HG03378 (cell line): ENCODE data around the gene SELENOI.
"Not testable (repeated sequence)": the region's sequence is repeated elsewhere in the genome, so short reads cannot be mapped to it uniquely, and the experiment has no call there.

Experiments
- ATAC-seq: cut with Tn5 transposase; IDR thresholded peaks from one replicate; pipeline ENCODE4 v1.9.1; 2021; ENCODE audit warnings: mild to moderate bottlenecking, moderate library complexity; ENCODE audit not compliant: unreplicated experiment

The SELENOI gene

GRCh38 chr2:26345545-26346453 lies at the start of gene SELENOI:
Gene SELENOI, plus strand, starts transcription at chr2:26346143. Its CDS starts 90 bp downstream, at chr2:26346233.
- ATAC-seq: peak; percentile 92

DNA sequence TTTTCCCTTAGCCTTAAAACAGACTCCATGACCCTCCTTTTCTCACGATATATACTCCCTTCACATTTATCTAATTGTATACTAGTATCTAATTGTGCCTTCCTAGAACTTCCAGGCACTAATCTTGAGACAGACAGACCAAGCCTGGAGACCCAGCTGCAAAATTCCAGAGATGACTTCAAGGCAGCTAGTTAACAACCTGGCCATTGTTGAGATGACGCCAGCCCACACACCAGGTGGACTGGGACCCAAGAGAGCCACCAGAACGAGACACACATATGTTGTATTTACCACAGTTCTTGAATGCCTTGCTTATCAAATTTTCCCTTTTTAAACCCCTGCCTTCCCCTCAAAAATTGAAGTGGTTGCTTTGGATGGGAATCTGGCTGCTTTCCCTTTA lies 48.9 kb upstream of the SELENOI start:
- ATAC-seq: no peak

DNA sequence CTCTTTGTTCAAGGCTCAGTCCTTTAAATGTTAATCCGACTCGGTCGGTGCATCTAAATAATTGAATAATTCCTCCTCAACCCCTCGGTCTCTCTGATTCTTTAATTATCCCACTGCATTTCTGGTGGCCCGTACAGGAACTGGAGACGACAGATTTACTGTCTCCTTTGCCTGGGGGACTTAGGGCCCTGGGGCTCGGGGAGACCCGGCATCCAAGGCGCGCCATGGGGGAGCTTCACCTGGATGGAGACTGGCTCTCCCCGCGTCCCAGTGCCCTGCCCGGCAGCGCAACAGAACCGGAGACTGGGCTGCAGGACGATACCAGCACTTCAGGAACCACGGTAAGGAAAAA lies 47.7 kb upstream of the SELENOI start:
- ATAC-seq: no peak

GRCh38 chr2:26298638-26299393 lies 47.1 kb upstream of the SELENOI start:
- no peak for ATAC-seq

DNA sequence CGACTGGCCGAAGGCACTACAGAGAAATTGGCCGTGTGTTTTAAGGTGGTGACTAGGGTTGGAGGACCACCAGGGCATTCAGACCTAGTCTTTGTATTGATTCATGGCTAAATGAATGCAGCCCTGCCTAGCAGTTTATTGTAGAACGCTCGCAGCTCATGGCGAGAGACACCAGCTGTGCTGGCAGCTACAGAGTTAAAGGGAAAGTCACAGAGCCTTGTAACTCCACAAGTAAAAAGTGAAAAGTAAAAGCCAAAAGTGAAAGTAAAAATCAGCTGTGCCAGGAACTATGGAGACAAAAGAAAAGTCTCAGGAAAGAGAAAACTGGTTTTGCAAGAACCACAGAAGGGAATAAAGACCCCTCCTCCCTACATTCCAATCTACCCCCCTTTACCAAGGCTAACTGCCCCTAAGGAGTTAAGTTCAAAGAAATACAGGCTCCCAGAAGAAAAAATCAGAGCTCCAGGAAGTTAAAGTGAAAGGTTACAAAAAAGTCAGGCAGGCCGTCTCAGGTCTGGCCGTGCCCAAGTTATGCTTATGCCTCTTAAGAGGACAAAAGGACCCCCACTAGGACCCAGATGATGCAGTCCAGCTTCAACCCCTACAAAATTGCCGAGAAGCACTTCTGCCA lies 46.4 kb upstream of the SELENOI start:
- no peak for ATAC-seq

DNA sequence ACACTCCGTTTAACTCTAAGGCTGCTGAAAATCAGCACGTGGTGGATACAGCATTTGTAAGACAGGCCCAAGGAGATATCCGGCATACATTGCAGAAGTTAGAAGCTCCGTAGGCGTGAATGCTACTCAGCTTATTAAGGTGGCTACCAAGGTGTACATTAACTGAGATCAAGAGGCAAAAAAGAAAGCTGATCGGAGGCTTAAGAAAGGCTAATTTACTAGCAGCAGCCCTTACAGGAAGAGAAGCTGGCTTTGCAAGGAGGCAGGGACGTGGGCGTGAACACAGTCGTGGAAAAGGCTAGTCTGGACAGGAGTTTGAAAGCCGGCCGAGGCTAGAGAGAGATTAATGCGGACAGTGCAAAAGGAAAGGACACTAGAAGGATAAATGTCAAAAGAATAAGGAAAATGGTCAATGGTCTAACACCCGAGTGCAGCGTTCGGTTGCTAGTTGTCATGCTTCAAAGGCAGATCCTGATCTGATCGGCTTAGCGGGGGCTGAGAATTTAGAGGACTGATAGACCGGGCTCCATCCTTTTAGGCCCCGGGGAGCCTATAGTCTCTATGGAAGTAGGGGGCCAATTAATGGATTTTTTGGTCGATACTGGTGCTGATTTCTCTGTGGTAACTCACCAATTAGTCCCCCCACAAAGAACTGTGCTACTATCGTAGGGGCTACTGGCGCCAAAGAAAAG lies 45.6 kb upstream of the SELENOI start:
- no peak for ATAC-seq

DNA sequence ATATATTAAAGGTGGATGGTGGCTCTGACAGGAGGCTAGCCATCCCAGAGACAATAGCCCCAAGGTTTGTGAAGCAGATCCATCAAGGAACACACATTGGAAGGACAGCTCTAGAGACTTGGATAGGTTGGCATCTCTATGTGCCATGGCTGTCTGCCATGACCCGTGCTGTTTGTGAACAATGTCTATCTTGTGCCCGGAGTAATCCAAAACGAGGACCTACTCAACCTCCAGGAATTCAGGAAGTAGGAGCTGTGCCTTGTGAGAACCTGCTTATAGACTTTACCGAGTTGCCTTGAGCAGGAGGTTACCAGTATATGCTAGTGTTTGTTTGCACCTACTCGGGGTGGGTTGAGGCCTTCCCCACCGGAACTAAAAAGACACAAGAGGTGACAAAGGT lies 43.1 kb upstream of the SELENOI start:
- no peak for ATAC-seq

DNA sequence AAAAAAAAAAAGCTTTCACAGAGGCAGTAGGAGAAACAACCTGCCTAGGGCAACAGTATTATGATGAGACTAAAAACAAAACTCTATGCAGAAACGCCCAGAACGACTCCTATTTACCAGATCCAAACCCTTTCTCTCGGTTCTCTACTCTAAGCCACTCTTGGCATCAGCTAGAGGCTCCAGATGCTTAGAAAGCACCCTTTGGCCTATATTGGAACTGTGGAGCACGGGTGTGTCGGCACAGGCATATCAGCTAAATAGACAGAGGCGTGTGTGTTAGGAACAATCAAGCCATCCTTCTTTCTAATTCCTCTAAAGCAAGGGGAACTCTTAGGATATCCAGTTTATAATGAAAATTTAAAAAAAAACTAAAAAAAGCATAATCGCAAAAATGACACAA lies 40.8 kb upstream of the SELENOI start:
- not testable (repeated sequence) for ATAC-seq

GRCh38 chr2:26305540-26305939 lies 40.4 kb upstream of the SELENOI start:
- ATAC-seq: no peak

DNA sequence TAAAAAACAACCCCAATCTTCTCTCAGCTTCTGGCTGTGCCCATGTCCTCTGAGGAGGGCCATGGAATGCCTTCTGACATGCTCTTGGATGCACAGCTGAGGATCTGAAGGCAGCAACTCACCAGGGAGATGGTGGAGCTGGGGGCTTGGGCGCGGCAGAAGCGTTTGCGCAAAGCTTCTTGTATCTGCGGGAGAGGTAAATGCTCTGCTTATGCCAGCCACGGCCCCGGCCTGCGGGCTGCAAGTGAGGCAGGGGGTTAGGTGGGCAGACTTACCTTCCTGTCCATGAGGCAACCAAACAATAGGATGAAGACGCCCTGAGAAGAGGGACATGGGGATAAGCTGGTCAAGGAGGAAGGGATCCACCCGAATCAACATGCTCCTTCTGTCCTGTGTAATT lies 36.0 kb upstream of the SELENOI start:
- no peak for ATAC-seq

DNA sequence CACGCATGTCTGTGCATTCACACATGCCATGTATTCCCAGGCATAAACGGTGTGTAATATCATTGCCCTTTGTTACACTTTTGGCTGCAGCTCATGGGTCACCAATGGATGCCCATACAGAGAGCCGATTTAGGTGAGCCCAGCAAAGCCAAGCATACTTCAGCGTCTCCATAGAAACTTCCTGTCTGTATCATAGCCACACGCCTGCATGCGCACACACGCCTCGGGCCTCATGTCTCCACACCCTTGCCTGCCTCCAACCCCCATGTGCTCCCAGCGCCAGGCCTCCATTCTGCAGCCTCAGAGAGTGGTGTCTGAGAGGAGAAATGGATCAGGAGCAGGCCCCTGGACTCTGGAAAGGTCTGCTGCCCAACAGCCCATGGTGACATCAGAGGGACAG lies 33.5 kb upstream of the SELENOI start:
- ATAC-seq: no peak

GRCh38 chr2:26313446-26313845 lies 32.5 kb upstream of the SELENOI start:
- ATAC-seq: no peak

DNA sequence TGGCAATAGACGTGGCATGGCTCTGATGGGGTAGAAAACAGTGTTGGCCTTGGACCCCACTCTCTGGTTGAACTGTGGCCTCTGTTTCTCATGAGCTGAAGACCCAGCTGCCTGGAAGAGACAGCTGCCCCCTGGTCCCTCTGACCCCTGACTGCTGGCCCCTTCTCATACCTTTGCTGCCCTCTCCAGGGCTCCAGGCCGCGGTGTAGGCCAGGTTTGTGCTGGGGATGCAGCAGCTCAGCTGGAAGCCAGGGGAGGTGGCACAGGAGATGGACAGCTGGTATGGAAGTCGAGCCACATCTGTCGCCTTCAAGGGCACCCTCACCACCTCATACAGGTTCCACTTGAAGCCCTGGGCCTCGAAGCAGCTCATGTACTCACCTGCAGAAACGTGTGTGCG lies 31.7 kb upstream of the SELENOI start:
- no peak for ATAC-seq

DNA sequence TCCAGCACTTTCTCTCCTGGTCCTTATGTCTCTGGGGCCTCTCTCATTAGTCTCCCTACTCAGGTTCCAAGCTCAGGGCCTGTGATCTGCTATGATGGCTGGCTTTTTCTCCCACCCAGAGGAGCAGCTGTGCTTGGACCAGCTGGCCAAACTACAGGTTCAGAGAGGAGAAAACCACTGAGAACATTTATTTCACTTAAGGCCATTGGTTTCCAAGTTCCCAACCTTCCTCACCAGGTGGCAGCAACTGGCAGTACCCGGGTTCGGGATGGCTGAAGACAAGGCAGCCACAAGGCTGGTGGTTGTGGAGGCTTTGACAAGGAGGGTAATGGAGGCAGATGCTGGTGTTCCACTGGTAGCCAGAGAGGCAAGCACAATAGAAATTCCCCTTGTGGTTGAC lies 29.9 kb upstream of the SELENOI start:
- ATAC-seq: no peak

GRCh38 chr2:26316845-26317244 lies 29.1 kb upstream of the SELENOI start:
- ATAC-seq: no peak

- ATAC-seq: no peak
These were observed 28.4 kb upstream of the SELENOI start for GRCh38 chr2:26317377-26318105.

- ATAC-seq: no peak
These were observed 27.0 kb upstream of the SELENOI start for GRCh38 chr2:26318950-26319349.

DNA sequence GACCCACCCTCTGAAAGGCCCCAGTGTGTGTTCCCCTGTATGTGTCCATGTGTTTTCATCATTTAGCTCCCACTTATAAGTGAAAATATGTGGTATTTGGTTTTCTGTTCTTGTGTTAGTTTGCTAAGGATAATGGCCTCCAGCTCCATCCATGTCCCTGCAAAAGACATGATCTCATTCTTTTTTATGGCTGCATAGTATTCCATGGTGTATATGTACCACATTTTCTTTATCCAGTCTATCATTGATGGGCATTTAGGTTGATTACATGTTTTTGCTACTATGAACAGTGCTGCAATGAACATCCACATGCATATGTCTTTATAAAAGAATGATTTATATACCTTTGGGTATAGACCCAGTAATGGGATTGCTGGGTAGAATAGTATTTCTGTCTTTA lies 21.5 kb upstream of the SELENOI start:
- not testable (repeated sequence) for ATAC-seq

- no peak for ATAC-seq
These were observed 21.0 kb upstream of the SELENOI start for GRCh38 chr2:26324903-26325302.

DNA sequence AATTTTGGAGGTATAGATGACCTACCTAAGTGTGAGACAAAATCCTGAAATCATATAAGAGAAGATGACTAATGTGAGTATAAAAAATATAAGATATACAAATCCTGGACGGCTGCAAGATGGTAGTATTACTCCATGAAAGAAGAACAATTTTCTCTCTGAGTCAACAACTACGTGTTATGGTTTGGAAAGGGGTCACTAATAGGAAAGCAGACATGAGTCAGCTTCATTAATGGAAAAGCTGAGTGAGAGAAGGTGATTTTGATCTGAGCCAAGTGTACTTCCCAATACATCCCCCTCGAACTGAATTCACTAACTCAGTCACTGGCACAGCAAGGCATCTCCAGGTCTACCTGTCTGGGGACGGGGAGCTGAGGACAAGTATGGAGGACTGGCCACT lies 20.1 kb upstream of the SELENOI start:
- ATAC-seq: no peak
